K562 (cell line): ENCODE data around the gene PPP2R5A. TPM values are rescaled to one million over a fixed set of nuclear protein-coding genes. Genes with fewer than 3 reads are reported as not detected.

Source experiments
- ARHGAP35 ChIP-seq: fragments of 450-650 bp; IDR thresholded peaks from 2 replicates; pipeline ENCODE4 v1.6.1; 2018; ENCODE audit not compliant: partially characterized antibody
- BRF2 ChIP-seq: IDR thresholded peaks from 3 replicates; pipeline ENCODE4 v1.6.1; 2011; ENCODE audit warnings: borderline replicate concordance, mild to moderate bottlenecking; ENCODE audit not compliant: insufficient read length, insufficient read depth
- FOXA3 ChIP-seq, 2 experiments: fragments of 450-650 bp in 1 of 2; sonication (generic) in 1 of 2; formaldehyde crosslinking; IDR thresholded peaks in 1 of 2; conservative IDR thresholded peaks in 1 of 2; 2 replicates each; pipeline versions ENCODE4 v1.4.0 to v1.8.0; 2020 to 2022; ENCODE audit warnings: mild to moderate bottlenecking in 2 of 2, missing genetic modification reagents in 1 of 2
- NFIC ChIP-seq: fragments of 450-650 bp; IDR thresholded peaks from 2 replicates; pipeline ENCODE4 v1.6.1; 2017; ENCODE audit warnings: mild to moderate bottlenecking, inconsistent platforms
- SMARCB1 ChIP-seq: IDR thresholded peaks from 2 replicates; pipeline ENCODE4 v1.6.1; 2011; ENCODE audit warnings: improper control_type of control experiment, low read depth; ENCODE audit not compliant: insufficient read length
- ZBTB34 ChIP-seq: fragments of 250-450 bp; sonication (Bioruptor Pico); IDR thresholded peaks from 2 replicates; pipeline ENCODE4 v1.8.0; 2021; ENCODE audit warnings: mild to moderate bottlenecking, moderate library complexity
- ZC3H8 ChIP-seq: fragments of 450-650 bp; IDR thresholded peaks from 2 replicates; pipeline ENCODE4 v1.6.1; 2017
- ZNF224 ChIP-seq: sonication (generic); formaldehyde crosslinking; IDR thresholded peaks from 2 replicates; pipeline ENCODE4 v1.8.0; 2022; ENCODE audit warnings: mild to moderate bottlenecking, missing genetic modification reagents
- ZNF57 ChIP-seq: fragments of 450-650 bp; formaldehyde crosslinking; IDR thresholded peaks from 2 replicates; pipeline ENCODE4 v1.4.0; 2020; ENCODE audit warnings: mild to moderate bottlenecking, moderate library complexity
- polyA plus RNA-seq, 8 experiments: library from polyadenylated mRNA; depleted of rRNA in 4 of 8; stranded (reverse) in 5 of 8; unstranded in 3 of 8; fragments of >200 nt; fragmentation: Nextera tagmentation in 2 of 8; fragmentation: Illumina TruSeq in 1 of 8; extraction: Ambion mirVana in 2 of 8; extraction: Trizol in 1 of 8; gene quantifications; 2 replicates each; pipeline versions ENCODE4 v1.2.1 to v1.2.3, GENCODE V29; 2011 to 2014; ENCODE audit warnings: inconsistent platforms in 1 of 8, missing spikeins in 1 of 8
- total RNA-seq, 7 experiments: library from RNA; depleted of rRNA in 6 of 7; stranded (reverse); fragments of >200 nt in 6 of 7; fragmentation: Illumina TruSeq in 2 of 7; extraction: Trizol in 2 of 7; gene quantifications; 2 replicates each; pipeline versions ENCODE4 v1.2.1 to v1.2.3, GENCODE V29; 2011 to 2021; ENCODE audit warnings: low replicate concordance in 1 of 7
- TF ChIP-seq, protein P1 (sequence below): fragments of 450-650 bp; IDR thresholded peaks from 2 replicates; pipeline ENCODE4 v1.6.1; 2016; ENCODE audit warnings: low read depth, mild to moderate bottlenecking, moderate library complexity
- TF ChIP-seq, protein P2 (sequence below): sonication (generic); formaldehyde crosslinking; IDR thresholded peaks from 2 replicates; pipeline ENCODE4 v1.8.0; 2023; ENCODE audit warnings: missing genetic modification reagents, mild to moderate bottlenecking, borderline replicate concordance
- TF ChIP-seq, protein P3 (sequence below): fragments of 250-450 bp; sonication (Bioruptor Pico); IDR thresholded peaks from 2 replicates; pipeline ENCODE4 v1.4.0; 2020

PPP2R5A gene
- total and polyA plus RNA-seq, 9 of the 15 experiments (the other 6 are each of a cell fraction or from before 2014, with no cell fraction given): 26.9 to 106 (median 64.3) TPM

- TF ChIP-seq ZBTB34 (CRISPR knock-in tag) (no peak), ZC3H8 (no peak), ARHGAP35 (no peak), FOXA3 (CRISPR knock-in tag; conservative IDR thresholded peaks at IDR 0.05 in 1 of 2, IDR thresholded peaks at IDR 0.05 in 1 of 2) (peak; percentile 88 to 95), NFIC (peak; percentile 22; the same call in 1 of the 2 replicates), ZNF224 (CRISPR knock-in tag) (no peak), SMARCB1 (no peak), BRF2 (no peak), ZNF57 (CRISPR knock-in tag) (no peak)
- TF ChIP-seq, protein P1, sequence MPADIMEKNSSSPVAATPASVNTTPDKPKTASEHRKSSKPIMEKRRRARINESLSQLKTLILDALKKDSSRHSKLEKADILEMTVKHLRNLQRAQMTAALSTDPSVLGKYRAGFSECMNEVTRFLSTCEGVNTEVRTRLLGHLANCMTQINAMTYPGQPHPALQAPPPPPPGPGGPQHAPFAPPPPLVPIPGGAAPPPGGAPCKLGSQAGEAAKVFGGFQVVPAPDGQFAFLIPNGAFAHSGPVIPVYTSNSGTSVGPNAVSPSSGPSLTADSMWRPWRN: no peak
- TF ChIP-seq, protein P2, sequence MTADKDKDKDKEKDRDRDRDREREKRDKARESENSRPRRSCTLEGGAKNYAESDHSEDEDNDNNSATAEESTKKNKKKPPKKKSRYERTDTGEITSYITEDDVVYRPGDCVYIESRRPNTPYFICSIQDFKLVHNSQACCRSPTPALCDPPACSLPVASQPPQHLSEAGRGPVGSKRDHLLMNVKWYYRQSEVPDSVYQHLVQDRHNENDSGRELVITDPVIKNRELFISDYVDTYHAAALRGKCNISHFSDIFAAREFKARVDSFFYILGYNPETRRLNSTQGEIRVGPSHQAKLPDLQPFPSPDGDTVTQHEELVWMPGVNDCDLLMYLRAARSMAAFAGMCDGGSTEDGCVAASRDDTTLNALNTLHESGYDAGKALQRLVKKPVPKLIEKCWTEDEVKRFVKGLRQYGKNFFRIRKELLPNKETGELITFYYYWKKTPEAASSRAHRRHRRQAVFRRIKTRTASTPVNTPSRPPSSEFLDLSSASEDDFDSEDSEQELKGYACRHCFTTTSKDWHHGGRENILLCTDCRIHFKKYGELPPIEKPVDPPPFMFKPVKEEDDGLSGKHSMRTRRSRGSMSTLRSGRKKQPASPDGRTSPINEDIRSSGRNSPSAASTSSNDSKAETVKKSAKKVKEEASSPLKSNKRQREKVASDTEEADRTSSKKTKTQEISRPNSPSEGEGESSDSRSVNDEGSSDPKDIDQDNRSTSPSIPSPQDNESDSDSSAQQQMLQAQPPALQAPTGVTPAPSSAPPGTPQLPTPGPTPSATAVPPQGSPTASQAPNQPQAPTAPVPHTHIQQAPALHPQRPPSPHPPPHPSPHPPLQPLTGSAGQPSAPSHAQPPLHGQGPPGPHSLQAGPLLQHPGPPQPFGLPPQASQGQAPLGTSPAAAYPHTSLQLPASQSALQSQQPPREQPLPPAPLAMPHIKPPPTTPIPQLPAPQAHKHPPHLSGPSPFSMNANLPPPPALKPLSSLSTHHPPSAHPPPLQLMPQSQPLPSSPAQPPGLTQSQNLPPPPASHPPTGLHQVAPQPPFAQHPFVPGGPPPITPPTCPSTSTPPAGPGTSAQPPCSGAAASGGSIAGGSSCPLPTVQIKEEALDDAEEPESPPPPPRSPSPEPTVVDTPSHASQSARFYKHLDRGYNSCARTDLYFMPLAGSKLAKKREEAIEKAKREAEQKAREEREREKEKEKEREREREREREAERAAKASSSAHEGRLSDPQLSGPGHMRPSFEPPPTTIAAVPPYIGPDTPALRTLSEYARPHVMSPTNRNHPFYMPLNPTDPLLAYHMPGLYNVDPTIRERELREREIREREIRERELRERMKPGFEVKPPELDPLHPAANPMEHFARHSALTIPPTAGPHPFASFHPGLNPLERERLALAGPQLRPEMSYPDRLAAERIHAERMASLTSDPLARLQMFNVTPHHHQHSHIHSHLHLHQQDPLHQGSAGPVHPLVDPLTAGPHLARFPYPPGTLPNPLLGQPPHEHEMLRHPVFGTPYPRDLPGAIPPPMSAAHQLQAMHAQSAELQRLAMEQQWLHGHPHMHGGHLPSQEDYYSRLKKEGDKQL (CRISPR knock-in tag): no peak
- TF ChIP-seq, protein P3, sequence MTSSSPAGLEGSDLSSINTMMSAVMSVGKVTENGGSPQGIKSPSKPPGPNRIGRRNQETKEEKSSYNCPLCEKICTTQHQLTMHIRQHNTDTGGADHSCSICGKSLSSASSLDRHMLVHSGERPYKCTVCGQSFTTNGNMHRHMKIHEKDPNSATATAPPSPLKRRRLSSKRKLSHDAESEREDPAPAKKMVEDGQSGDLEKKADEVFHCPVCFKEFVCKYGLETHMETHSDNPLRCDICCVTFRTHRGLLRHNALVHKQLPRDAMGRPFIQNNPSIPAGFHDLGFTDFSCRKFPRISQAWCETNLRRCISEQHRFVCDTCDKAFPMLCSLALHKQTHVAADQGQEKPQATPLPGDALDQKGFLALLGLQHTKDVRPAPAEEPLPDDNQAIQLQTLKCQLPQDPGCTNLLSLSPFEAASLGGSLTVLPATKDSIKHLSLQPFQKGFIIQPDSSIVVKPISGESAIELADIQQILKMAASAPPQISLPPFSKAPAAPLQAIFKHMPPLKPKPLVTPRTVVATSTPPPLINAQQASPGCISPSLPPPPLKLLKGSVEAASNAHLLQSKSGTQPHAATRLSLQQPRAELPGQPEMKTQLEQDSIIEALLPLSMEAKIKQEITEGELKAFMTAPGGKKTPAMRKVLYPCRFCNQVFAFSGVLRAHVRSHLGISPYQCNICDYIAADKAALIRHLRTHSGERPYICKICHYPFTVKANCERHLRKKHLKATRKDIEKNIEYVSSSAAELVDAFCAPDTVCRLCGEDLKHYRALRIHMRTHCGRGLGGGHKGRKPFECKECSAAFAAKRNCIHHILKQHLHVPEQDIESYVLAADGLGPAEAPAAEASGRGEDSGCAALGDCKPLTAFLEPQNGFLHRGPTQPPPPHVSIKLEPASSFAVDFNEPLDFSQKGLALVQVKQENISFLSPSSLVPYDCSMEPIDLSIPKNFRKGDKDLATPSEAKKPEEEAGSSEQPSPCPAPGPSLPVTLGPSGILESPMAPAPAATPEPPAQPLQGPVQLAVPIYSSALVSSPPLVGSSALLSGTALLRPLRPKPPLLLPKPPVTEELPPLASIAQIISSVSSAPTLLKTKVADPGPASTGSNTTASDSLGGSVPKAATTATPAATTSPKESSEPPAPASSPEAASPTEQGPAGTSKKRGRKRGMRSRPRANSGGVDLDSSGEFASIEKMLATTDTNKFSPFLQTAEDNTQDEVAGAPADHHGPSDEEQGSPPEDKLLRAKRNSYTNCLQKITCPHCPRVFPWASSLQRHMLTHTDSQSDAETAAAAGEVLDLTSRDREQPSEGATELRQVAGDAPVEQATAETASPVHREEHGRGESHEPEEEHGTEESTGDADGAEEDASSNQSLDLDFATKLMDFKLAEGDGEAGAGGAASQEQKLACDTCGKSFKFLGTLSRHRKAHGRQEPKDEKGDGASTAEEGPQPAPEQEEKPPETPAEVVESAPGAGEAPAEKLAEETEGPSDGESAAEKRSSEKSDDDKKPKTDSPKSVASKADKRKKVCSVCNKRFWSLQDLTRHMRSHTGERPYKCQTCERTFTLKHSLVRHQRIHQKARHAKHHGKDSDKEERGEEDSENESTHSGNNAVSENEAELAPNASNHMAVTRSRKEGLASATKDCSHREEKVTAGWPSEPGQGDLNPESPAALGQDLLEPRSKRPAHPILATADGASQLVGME (CRISPR knock-in tag): no peak
These were observed 6.4 kb downstream of the PPP2R5A start (continued) for GRCh38 chr1:212291505-212292134.
